Activated B cell treated with CpG ODN at 0.5 μM for 24 hours (primary cell): ENCODE measurements around the gene ZNF408. TPM values are rescaled to one million over a fixed set of nuclear protein-coding genes. Genes with fewer than 3 reads are reported as not detected.

Experiments
- ATAC-seq: fragments of 200-7000 bp; cut with Tn5 transposase; one replicate; pipeline ENCODE4 v1.10.0; 2021; ENCODE audit warnings: low read depth, mild to moderate bottlenecking, moderate library complexity
- CTCF ChIA-PET: fragments of 350-600 bp; sonication (Branson Sonifier 250); formaldehyde crosslinking; loops from one replicate; lab custom pipeline; 2021; ENCODE audit warnings: antibody characterized with exemption; lab: Charles Lee
- POLR2A ChIA-PET: fragments of 350-600 bp; sonication (Branson Sonifier 250); formaldehyde crosslinking; loops from one replicate; lab custom pipeline; 2021; ENCODE audit warnings: antibody characterized with exemption; lab: Charles Lee
- DNase-seq: peaks from one replicate; pipeline ENCODE4 v3.0.0; 2022
- H3K27ac Mint-ChIP-seq: one replicate; pipeline ENCODE4 v1.8.0; 2020; ENCODE audit warnings: mixed read lengths
- H3K27me3 Mint-ChIP-seq: one replicate; pipeline ENCODE4 v1.8.0; 2021; ENCODE audit warnings: mixed read lengths
- H3K36me3 Mint-ChIP-seq: one replicate; pipeline ENCODE4 v1.8.0; 2021; ENCODE audit warnings: low read depth, mixed read lengths
- H3K4me1 Mint-ChIP-seq: one replicate; pipeline ENCODE4 v1.8.0; 2021; ENCODE audit warnings: mixed read lengths
- H3K4me3 Mint-ChIP-seq: one replicate; pipeline ENCODE4 v1.8.0; 2020; ENCODE audit warnings: mild to moderate bottlenecking, mixed read lengths
- H3K9me3 Mint-ChIP-seq: one replicate; pipeline ENCODE4 v1.8.0; 2020; ENCODE audit warnings: mixed read lengths
- intact Hi-C: fragments of 100-400 bp; cut with micrococcal nuclease; formaldehyde crosslinking; loops from one replicate; pipeline ENCODE4 v1.15.1; 2024
- total RNA-seq: library from RNA; stranded (reverse); gene quantifications from 2 replicates; pipeline ENCODE4 v1.2.3, GENCODE V29; 2022
- TF ChIP-seq, protein P1 (sequence below): fragments of 200-600 bp; IDR thresholded peaks from one replicate; pipeline ENCODE4 v1.8.0; 2022; ENCODE audit warnings: antibody characterized with exemption, mild to moderate bottlenecking

ZNF408 gene
- total RNA-seq, 1 donor from 2014 or later: 16.1 TPM

DNA sequence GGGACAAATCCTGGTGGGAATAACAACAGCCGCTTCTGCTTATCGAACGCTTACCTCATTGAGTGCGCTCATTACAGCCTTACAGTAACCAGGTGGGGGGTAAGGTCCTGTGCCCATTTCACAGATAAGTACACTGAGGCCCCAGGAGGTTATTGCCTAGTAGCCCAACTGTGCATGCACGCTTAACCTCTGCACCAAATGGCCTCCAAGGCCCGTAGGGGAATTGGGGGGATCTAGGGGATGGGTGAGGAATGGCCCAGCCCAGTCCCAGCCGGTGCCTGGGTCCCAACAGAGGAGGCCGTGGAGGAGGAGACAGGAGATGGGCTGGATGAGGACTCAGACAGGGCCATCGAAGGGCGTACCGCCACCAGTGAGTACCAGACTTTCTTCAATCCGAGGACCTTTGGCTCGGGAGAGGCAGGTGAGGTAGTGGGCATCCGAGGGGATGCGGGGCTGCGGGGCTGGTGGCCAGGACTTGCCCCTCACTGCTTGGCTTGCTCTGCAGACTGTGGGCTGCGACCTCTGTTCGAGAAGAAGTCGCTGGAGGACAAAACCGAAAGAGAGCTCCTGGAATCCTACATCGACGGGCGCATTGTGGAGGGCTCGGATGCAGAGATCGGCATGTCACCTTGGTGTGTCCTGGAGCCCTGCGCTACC lies 25.5 kb downstream of the ZNF408 start:
- ChIA-PET CTCF (no interaction called here), POLR2A (no interaction called here)
- intact Hi-C loops: no loop called here
- peaks cover 3% of the 10 kb centered on the region for H3K27me3 Mint-ChIP-seq
- no peaks in the 10 kb centered on the region for H3K9me3 Mint-ChIP-seq
- peaks cover 2% of the 10 kb centered on the region for H3K4me1 Mint-ChIP-seq
- no peak overlapping the region for H3K27ac Mint-ChIP-seq
- TF ChIP-seq, protein P1, sequence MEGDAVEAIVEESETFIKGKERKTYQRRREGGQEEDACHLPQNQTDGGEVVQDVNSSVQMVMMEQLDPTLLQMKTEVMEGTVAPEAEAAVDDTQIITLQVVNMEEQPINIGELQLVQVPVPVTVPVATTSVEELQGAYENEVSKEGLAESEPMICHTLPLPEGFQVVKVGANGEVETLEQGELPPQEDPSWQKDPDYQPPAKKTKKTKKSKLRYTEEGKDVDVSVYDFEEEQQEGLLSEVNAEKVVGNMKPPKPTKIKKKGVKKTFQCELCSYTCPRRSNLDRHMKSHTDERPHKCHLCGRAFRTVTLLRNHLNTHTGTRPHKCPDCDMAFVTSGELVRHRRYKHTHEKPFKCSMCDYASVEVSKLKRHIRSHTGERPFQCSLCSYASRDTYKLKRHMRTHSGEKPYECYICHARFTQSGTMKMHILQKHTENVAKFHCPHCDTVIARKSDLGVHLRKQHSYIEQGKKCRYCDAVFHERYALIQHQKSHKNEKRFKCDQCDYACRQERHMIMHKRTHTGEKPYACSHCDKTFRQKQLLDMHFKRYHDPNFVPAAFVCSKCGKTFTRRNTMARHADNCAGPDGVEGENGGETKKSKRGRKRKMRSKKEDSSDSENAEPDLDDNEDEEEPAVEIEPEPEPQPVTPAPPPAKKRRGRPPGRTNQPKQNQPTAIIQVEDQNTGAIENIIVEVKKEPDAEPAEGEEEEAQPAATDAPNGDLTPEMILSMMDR: no peak
- H3K36me3 Mint-ChIP-seq: no peaks in the 10 kb centered on the region
- DNase-seq (no peak), ATAC-seq (no peak)
- H3K4me3 Mint-ChIP-seq: no peak overlapping the region

- Mint-ChIP-seq H3K27me3 (no peaks in the 10 kb centered on the region), H3K27ac (no peak overlapping the region), H3K4me1 (peaks cover 2% of the 10 kb centered on the region), H3K4me3 (no peak overlapping the region), H3K36me3 (no peaks in the 10 kb centered on the region), H3K9me3 (no peaks in the 10 kb centered on the region)
- ATAC-seq: no peak
- DNase-seq: no peak
- TF ChIP-seq, protein P1: no peak
- intact Hi-C loops: no loop called here
- POLR2A ChIA-PET: no interaction called here
- CTCF ChIA-PET: no interaction called here
Observed at GRCh38 chr11:46727952-46728658, 27.3 kb downstream of the ZNF408 start.

DNA sequence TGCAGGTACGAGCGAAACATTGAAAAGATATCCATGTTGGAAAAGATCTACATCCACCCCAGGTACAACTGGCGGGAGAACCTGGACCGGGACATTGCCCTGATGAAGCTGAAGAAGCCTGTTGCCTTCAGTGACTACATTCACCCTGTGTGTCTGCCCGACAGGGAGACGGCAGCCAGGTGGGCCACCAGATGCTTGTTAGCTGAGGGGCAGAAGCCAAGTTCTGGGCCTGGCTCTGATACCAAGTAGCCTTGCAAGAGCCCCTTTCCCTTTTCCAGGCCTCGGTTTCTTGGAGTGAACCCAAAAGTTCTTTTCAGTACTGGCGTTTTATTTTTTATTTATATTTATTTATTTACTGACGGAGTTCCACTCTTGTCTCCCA lies 27.8 kb downstream of the ZNF408 start:
- Mint-ChIP-seq H3K27me3 (no peaks in the 10 kb centered on the region), H3K9me3 (no peaks in the 10 kb centered on the region), H3K27ac (no peak overlapping the region), H3K4me3 (no peak overlapping the region), H3K4me1 (peaks cover 2% of the 10 kb centered on the region), H3K36me3 (no peaks in the 10 kb centered on the region)
- DNase-seq (no peak), ATAC-seq (no peak)
- ChIA-PET POLR2A (no interaction called here), CTCF (no interaction called here)
- TF ChIP-seq, protein P1: no peak
- intact Hi-C loops: no loop called here

DNA sequence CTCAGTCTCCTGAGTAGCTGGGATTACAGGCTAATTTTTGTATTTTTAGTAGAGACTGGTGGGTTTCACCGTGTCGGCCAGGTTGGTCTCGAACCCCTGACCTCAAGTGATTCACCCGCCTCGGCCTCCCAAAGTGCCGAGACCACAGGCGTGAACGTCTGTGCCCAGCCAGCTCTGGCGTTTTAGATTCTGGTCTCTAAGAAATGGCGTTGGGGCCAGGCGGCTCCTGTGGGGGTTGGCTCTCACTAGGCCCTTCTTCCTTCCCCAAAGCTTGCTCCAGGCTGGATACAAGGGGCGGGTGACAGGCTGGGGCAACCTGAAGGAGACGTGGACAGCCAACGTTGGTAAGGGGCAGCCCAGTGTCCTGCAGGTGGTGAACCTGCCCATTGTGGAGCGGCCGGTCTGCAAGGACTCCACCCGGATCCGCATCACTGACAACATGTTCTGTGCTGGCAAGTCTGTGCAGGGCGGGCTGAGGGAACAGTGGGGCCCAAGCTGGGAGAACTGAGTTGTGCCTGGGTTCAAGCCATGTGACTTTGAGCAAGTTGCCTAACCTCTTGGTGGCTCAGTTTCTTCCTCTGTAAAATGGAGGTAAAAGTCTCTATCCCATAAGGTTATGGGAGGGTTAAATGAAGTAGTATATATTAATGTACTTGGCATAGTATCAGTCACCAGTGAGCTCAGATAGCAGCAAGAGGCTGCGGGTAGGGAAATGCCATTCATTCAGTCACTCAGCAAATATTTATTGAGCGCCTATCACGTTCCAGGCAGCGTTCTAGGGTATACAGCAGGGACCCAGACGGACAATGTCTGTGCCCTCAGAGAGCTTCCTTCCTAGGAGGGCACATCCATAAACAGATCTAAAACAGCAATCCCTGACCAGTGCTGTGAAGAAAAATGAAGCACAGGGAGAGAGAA lies 28.5 kb downstream of the ZNF408 start:
- intact Hi-C loops: no loop called here
- DNase-seq: no peak

More for the DNA sequence above, 28.5 kb downstream of the ZNF408 start:
- no peak for ATAC-seq
- H3K27me3 Mint-ChIP-seq: no peaks in the 10 kb centered on the region
- H3K4me3 Mint-ChIP-seq: no peak overlapping the region
- H3K27ac Mint-ChIP-seq: no peak overlapping the region
- no peaks in the 10 kb centered on the region for H3K9me3 Mint-ChIP-seq
- no peaks in the 10 kb centered on the region for H3K36me3 Mint-ChIP-seq
- H3K4me1 Mint-ChIP-seq: no peaks in the 10 kb centered on the region
- CTCF ChIA-PET: no interaction called here
- TF ChIP-seq, protein P1: no peak
- POLR2A ChIA-PET: interaction anchor here (0.6 kb wide), 1 partner anchor 1030 kb away, joined by 7 read pairs; no protein-coding TSS in a partner anchor
